ENCODE data around the gene NRG2.

GRCh38 chr5:140051950-140052349 is 8.9 kb upstream of the NRG2 start:
- TF ChIP-seq EZH2 (IDR thresholded peaks at IDR 0.05), result no peak
- no peak for TF ChIP-seq POLR2AphosphoS5 (IDR thresholded peaks at IDR 0.05; ENCODE audit: borderline replicate concordance, low read depth, low read length)
- no peak for TF ChIP-seq FOXP2 (optimal IDR thresholded peaks at IDR 0.05; ENCODE audit: control extremely low read depth, extremely low read length, insufficient read depth)

Data from SK-N-MC (cell line).